ENCODE data around the gene COG5. TPM values are rescaled to one million over a fixed set of nuclear protein-coding genes. Genes with fewer than 3 reads are reported as not detected.

COG5 gene
- total and polyA plus RNA-seq, 3 donors from 2014 or later = 27.1 to 76.1 (median 70.6) TPM

GRCh38 chr7:107387573-107388219, 176.0 kb downstream of the COG5 start:
- intact Hi-C loops (cut with DNase I; ENCODE audit: low total_unique reads) = no loop called here
- TF ChIP-seq CTCF (IDR thresholded peaks at IDR 0.05) (no peak), POLR2A (IDR thresholded peaks at IDR 0.05) (no peak)
- no peak overlapping the region for H3K27ac ChIP-seq
- 49 to 64% methylated on average over 6 of the region's 6 CpGs for WGBS, 2 donors
- no peak overlapping the region for H3K4me3 ChIP-seq
- no peaks in the 10 kb centered on the region for H3K36me3 ChIP-seq (ENCODE audit: low read depth, missing control alignments)
- H3K4me1 ChIP-seq = no peaks in the 10 kb centered on the region
- H3K27me3 ChIP-seq = no peaks in the 10 kb centered on the region
- DNase-seq = no peak
- no peaks in the 10 kb centered on the region for H3K9me3 ChIP-seq

GRCh38 chr7:107387128-107387527, 176.6 kb downstream of the COG5 start:
- TF ChIP-seq CTCF (IDR thresholded peaks at IDR 0.05) (no peak), POLR2A (IDR thresholded peaks at IDR 0.05) (no peak)
- no peak for DNase-seq

GRCh38 chr7:107386548-107387102, 177.1 kb downstream of the COG5 start:
- no peak overlapping the region for H3K4me3 ChIP-seq
- H3K36me3 ChIP-seq (ENCODE audit: low read depth, missing control alignments) = no peaks in the 10 kb centered on the region
- no peaks in the 10 kb centered on the region for H3K4me1 ChIP-seq
- H3K27me3 ChIP-seq = no peaks in the 10 kb centered on the region
- no peaks in the 10 kb centered on the region for H3K9me3 ChIP-seq
- no peak overlapping the region for H3K27ac ChIP-seq
- WGBS, 2 donors = 69 to 76% methylated on average over 4 of the region's 4 CpGs
- intact Hi-C loops (cut with DNase I; ENCODE audit: low total_unique reads) = no loop called here
- no peak for DNase-seq
- TF ChIP-seq CTCF (IDR thresholded peaks at IDR 0.05) (no peak), POLR2A (IDR thresholded peaks at IDR 0.05) (no peak)

More at GRCh38 chr7:107387128-107387527, 176.6 kb downstream of the COG5 start:
- Histone ChIP-seq H3K4me1 (no peaks in the 10 kb centered on the region), H3K36me3 (ENCODE audit: low read depth, missing control alignments) (no peaks in the 10 kb centered on the region), H3K27ac (no peak overlapping the region), H3K9me3 (no peaks in the 10 kb centered on the region), H3K27me3 (no peaks in the 10 kb centered on the region), H3K4me3 (no peak overlapping the region)
- intact Hi-C loops (cut with DNase I; ENCODE audit: low total_unique reads) = no loop called here
- 60 to 63% methylated on average over 6 of the region's 6 CpGs for WGBS, 2 donors

- Histone ChIP-seq H3K27me3 (no peaks in the 10 kb centered on the region), H3K27ac (no peak overlapping the region), H3K9me3 (no peaks in the 10 kb centered on the region), H3K4me3 (no peak overlapping the region), H3K4me1 (no peaks in the 10 kb centered on the region), H3K36me3 (ENCODE audit: low read depth, missing control alignments) (no peaks in the 10 kb centered on the region)
- TF ChIP-seq POLR2A (IDR thresholded peaks at IDR 0.05) = no peak
- TF ChIP-seq CTCF (IDR thresholded peaks at IDR 0.05) = no peak
- no peak for DNase-seq
- intact Hi-C loops (cut with DNase I; ENCODE audit: low total_unique reads) = no loop called here
- WGBS, 2 donors = 91 to 93% methylated on average over 4 to 5 of the region's 5 CpGs
Measured at GRCh38 chr7:107384025-107384424, 179.7 kb downstream of the COG5 start.

GRCh38 chr7:107383203-107383602, 180.5 kb downstream of the COG5 start:
- Histone ChIP-seq H3K4me3 (no peak overlapping the region), H3K27ac (no peak overlapping the region), H3K27me3 (no peaks in the 10 kb centered on the region), H3K36me3 (ENCODE audit: low read depth, missing control alignments) (no peaks in the 10 kb centered on the region), H3K9me3 (no peaks in the 10 kb centered on the region), H3K4me1 (no peaks in the 10 kb centered on the region)
- 98% methylated on average over 4 of the region's 4 CpGs for WGBS, 2 donors
- TF ChIP-seq CTCF (IDR thresholded peaks at IDR 0.05) (no peak), POLR2A (IDR thresholded peaks at IDR 0.05) (no peak)
- no peak for DNase-seq
- intact Hi-C loops (cut with DNase I; ENCODE audit: low total_unique reads) = no loop called here
